Measurements from ENCODE around the gene VPS13C. TPM values are rescaled to one million over a fixed set of nuclear protein-coding genes. Genes with fewer than 3 reads are reported as not detected.

VPS13C gene
- total and polyA plus RNA-seq, 2 experiments from 2014 or later = 10.2 to 20.5 TPM

GRCh38 chr15:61974118-61974517 lies 86.1 kb downstream of the VPS13C start:
- Histone ChIP-seq H3K27ac (ENCODE audit: low read depth) (no peak overlapping the region), H3K4me3 (no peak overlapping the region), H3K36me3 (ENCODE audit: insufficient read depth) (no peaks in the 10 kb centered on the region), H3K9me2 (ENCODE audit: insufficient read depth) (no peaks in the 10 kb centered on the region), H4K20me1 (replicated peaks; ENCODE audit: insufficient read depth) (no peaks in the 10 kb centered on the region), H3F3A (replicated peaks; ENCODE audit: low read depth) (no peaks in the 10 kb centered on the region), H3K79me2 (replicated peaks; ENCODE audit: insufficient read depth) (no peaks in the 10 kb centered on the region), H2AFZ (no peak overlapping the region), H3K4me2 (no peak overlapping the region), H3K4me1 (ENCODE audit: insufficient read depth) (no peaks in the 10 kb centered on the region), H3K27me3 (ENCODE audit: insufficient read depth) (no peaks in the 10 kb centered on the region)
- TF ChIP-seq EZH2phosphoT487 (IDR thresholded peaks at IDR 0.05; ENCODE audit: unreplicated experiment) = no peak
- TF ChIP-seq STAT1 (IDR thresholded peaks at IDR 0.05; ENCODE audit: unreplicated experiment) = no peak
- TF ChIP-seq POLR2AphosphoS5 (IDR thresholded peaks at IDR 0.05; ENCODE audit: low read depth) = no peak
- DNase-seq (ENCODE audit: low spot score) = no peak
- Mint-ChIP-seq H3K4me1 (no peaks in the 10 kb centered on the region), H3K36me3 (ENCODE audit: low read depth) (peaks cover 3% of the 10 kb centered on the region; the same call in 1 of the 3 replicates), H3K27ac (no peak overlapping the region), H3K27me3 (ENCODE audit: insufficient read depth, low read depth, poor library complexity) (no peaks in the 10 kb centered on the region), H3K9me3 (no peaks in the 10 kb centered on the region), H3K4me3 (no peak overlapping the region)
- no peak for ATAC-seq

GRCh38 chr15:61951949-61952348 lies 108.3 kb downstream of the VPS13C start:
- no peak for DNase-seq (ENCODE audit: low spot score)

GRCh38 chr15:61946778-61947177 lies 113.5 kb downstream of the VPS13C start:
- DNase-seq (ENCODE audit: low spot score) (no peak), ATAC-seq (no peak)
- Histone ChIP-seq H2AFZ (no peak overlapping the region), H3K79me2 (replicated peaks; ENCODE audit: insufficient read depth) (no peaks in the 10 kb centered on the region), H3K9me2 (ENCODE audit: insufficient read depth) (no peaks in the 10 kb centered on the region), H3K4me2 (no peak overlapping the region), H3K4me3 (no peak overlapping the region), H3K36me3 (ENCODE audit: insufficient read depth) (no peaks in the 10 kb centered on the region), H3K27ac (ENCODE audit: low read depth) (no peak overlapping the region), H3K27me3 (ENCODE audit: insufficient read depth) (no peaks in the 10 kb centered on the region), H3F3A (replicated peaks; ENCODE audit: low read depth) (no peaks in the 10 kb centered on the region), H4K20me1 (replicated peaks; ENCODE audit: insufficient read depth) (no peaks in the 10 kb centered on the region), H3K4me1 (ENCODE audit: insufficient read depth) (no peaks in the 10 kb centered on the region)
- Mint-ChIP-seq H3K4me1 (no peaks in the 10 kb centered on the region), H3K36me3 (ENCODE audit: low read depth) (peaks cover 19% of the 10 kb centered on the region), H3K4me3 (no peak overlapping the region), H3K27ac (no peak overlapping the region), H3K9me3 (peaks cover 5% of the 10 kb centered on the region; the same call in 1 of the 3 replicates), H3K27me3 (ENCODE audit: insufficient read depth, low read depth, poor library complexity) (no peaks in the 10 kb centered on the region)
- TF ChIP-seq NANOG (IDR thresholded peaks at IDR 0.05; ENCODE audit: borderline replicate concordance) = no peak
- TF ChIP-seq REST (IDR thresholded peaks at IDR 0.05; ENCODE audit: unreplicated experiment) = no peak

More at GRCh38 chr15:61951949-61952348, 108.3 kb downstream of the VPS13C start:
- no peaks in the 10 kb centered on the region for H3K4me1 Mint-ChIP-seq
- no peak overlapping the region for H3K27ac Mint-ChIP-seq
- H3K4me1 ChIP-seq (ENCODE audit: insufficient read depth) = no peaks in the 10 kb centered on the region
- H2AFZ ChIP-seq = no peak overlapping the region
- H3K27me3 Mint-ChIP-seq (ENCODE audit: insufficient read depth, low read depth, poor library complexity) = no peaks in the 10 kb centered on the region
- no peaks in the 10 kb centered on the region for H3K27me3 ChIP-seq (ENCODE audit: insufficient read depth)
- H3K36me3 ChIP-seq (ENCODE audit: insufficient read depth) = no peaks in the 10 kb centered on the region
- H3K79me2 ChIP-seq (replicated peaks; ENCODE audit: insufficient read depth) = no peaks in the 10 kb centered on the region
- no peak overlapping the region for H3K27ac ChIP-seq (ENCODE audit: low read depth)
- peaks cover 4% of the 10 kb centered on the region; the same call in 2 of the 3 replicates for H3K36me3 Mint-ChIP-seq (ENCODE audit: low read depth)
- ATAC-seq = no peak
- TF ChIP-seq ZNF114 (CRISPR knock-in tag; IDR thresholded peaks at IDR 0.05) (no peak), CTCF (conservative IDR thresholded peaks at IDR 0.05; ENCODE audit: low read depth in 2 of 2) (no peak), EZH2phosphoT487 (IDR thresholded peaks at IDR 0.05; ENCODE audit: unreplicated experiment) (no peak)
- no peaks in the 10 kb centered on the region; the same call in 2 of the 3 replicates for H3K9me3 Mint-ChIP-seq
- H3K9me2 ChIP-seq (ENCODE audit: insufficient read depth) = no peaks in the 10 kb centered on the region
- H3F3A ChIP-seq (replicated peaks; ENCODE audit: low read depth) = no peaks in the 10 kb centered on the region
- no peak overlapping the region for H3K4me3 Mint-ChIP-seq
- H3K4me2 ChIP-seq = no peak overlapping the region
- no peak overlapping the region for H3K4me3 ChIP-seq
- no peaks in the 10 kb centered on the region for H4K20me1 ChIP-seq (replicated peaks; ENCODE audit: insufficient read depth)

All from GM23338 (cell line).